HepG2 (cell line): ENCODE measurements around the gene HCLS1. TPM values are rescaled to one million over a fixed set of nuclear protein-coding genes. Genes with fewer than 3 reads are reported as not detected.

Experiments used
- AHDC1 ChIP-seq: sonication (generic); formaldehyde crosslinking; IDR thresholded peaks from 2 replicates; pipeline ENCODE4 v1.5.1; 2020; ENCODE audit warnings: mild to moderate bottlenecking, missing genetic modification reagents, borderline replicate concordance
- CAMTA2 ChIP-seq: sonication (generic); formaldehyde crosslinking; IDR thresholded peaks from 2 replicates; pipeline ENCODE4 v1.4.0; 2020; ENCODE audit warnings: mild to moderate bottlenecking, missing genetic modification reagents, borderline replicate concordance
- CBX1 ChIP-seq: IDR thresholded peaks from one replicate; pipeline ENCODE4 v1.6.1; 2016; ENCODE audit warnings: antibody characterized with exemption, low read depth
- CEBPB ChIP-seq: IDR thresholded peaks from 2 replicates; pipeline ENCODE4 v1.6.1; 2011; ENCODE audit warnings: low read depth, low read length, improper control_type of control experiment, borderline replicate concordance
- DNMT1 ChIP-seq: sonication (generic); formaldehyde crosslinking; IDR thresholded peaks from 2 replicates; pipeline ENCODE4 v1.5.1; 2020; ENCODE audit warnings: mild to moderate bottlenecking, missing genetic modification reagents
- ELF3 ChIP-seq: IDR thresholded peaks from 2 replicates; pipeline ENCODE4 v1.6.1; 2016; ENCODE audit warnings: missing genetic modification reagents, missing compliant biosample characterization
- ESRRA ChIP-seq: sonication (generic); formaldehyde crosslinking; IDR thresholded peaks from 2 replicates; pipeline ENCODE4 v1.5.1; 2020; ENCODE audit warnings: mild to moderate bottlenecking, low read depth, missing genetic modification reagents
- HDAC2 ChIP-seq: sonication (generic); formaldehyde crosslinking; IDR thresholded peaks from 2 replicates; pipeline ENCODE4 v1.4.0; 2020; ENCODE audit warnings: missing genetic modification reagents
- HIVEP1 ChIP-seq: sonication (generic); formaldehyde crosslinking; IDR thresholded peaks from 2 replicates; pipeline ENCODE4 v1.4.0; 2020; ENCODE audit warnings: mild to moderate bottlenecking, missing genetic modification reagents
- KAT7 ChIP-seq: IDR thresholded peaks from 2 replicates; pipeline ENCODE4 v1.6.1; 2018; ENCODE audit warnings: borderline replicate concordance, missing compliant biosample characterization
- KLF13 ChIP-seq: sonication (generic); formaldehyde crosslinking; IDR thresholded peaks from 2 replicates; pipeline ENCODE4 v1.4.0; 2020; ENCODE audit warnings: mild to moderate bottlenecking, missing genetic modification reagents
- KLF15 ChIP-seq: sonication (generic); formaldehyde crosslinking; IDR thresholded peaks from 2 replicates; pipeline ENCODE4 v1.8.1; 2023; ENCODE audit warnings: borderline replicate concordance, mild to moderate bottlenecking, inconsistent platforms, missing genetic modification reagents, mixed read lengths
- MEIS2 ChIP-seq: sonication (generic); formaldehyde crosslinking; IDR thresholded peaks from 2 replicates; pipeline ENCODE4 v1.9.0; 2021; ENCODE audit warnings: mild to moderate bottlenecking, missing genetic modification reagents
- MTA1 ChIP-seq: sonication (generic); formaldehyde crosslinking; IDR thresholded peaks from 2 replicates; pipeline ENCODE4 v1.4.0; 2020; ENCODE audit warnings: missing genetic modification reagents, mild to moderate bottlenecking, borderline replicate concordance
- NR2F2 ChIP-seq: IDR thresholded peaks from 2 replicates; pipeline ENCODE4 v1.6.1; 2012; ENCODE audit warnings: low read depth, inconsistent platforms, borderline replicate concordance
- RARA ChIP-seq: IDR thresholded peaks from 2 replicates; pipeline ENCODE4 v1.6.1; 2016; ENCODE audit warnings: missing genetic modification reagents, missing compliant biosample characterization
- REL ChIP-seq: sonication (generic); formaldehyde crosslinking; conservative IDR thresholded peaks from 2 replicates; pipeline ENCODE4 v1.8.0; 2022; ENCODE audit warnings: mild to moderate bottlenecking, missing genetic modification reagents, moderate library complexity
- SMAD3 ChIP-seq: sonication (generic); formaldehyde crosslinking; IDR thresholded peaks from 2 replicates; pipeline ENCODE4 v1.4.0; 2020; ENCODE audit warnings: missing genetic modification reagents
- TEF ChIP-seq: sonication (generic); formaldehyde crosslinking; IDR thresholded peaks from 2 replicates; pipeline ENCODE4 v1.5.0; 2020; ENCODE audit warnings: missing genetic modification reagents
- ZBTB43 ChIP-seq: sonication (generic); formaldehyde crosslinking; conservative IDR thresholded peaks from 2 replicates; pipeline ENCODE4 v1.4.0; 2020; ENCODE audit warnings: missing genetic modification reagents
- ZFP90 ChIP-seq: sonication (generic); formaldehyde crosslinking; IDR thresholded peaks from 2 replicates; pipeline ENCODE4 v1.8.0; 2022; ENCODE audit warnings: missing genetic modification reagents, mild to moderate bottlenecking, inconsistent platforms, borderline replicate concordance
- ZNF232 ChIP-seq: sonication (generic); formaldehyde crosslinking; IDR thresholded peaks from 2 replicates; pipeline ENCODE4 v1.4.0; 2020; ENCODE audit warnings: missing genetic modification reagents, borderline replicate concordance
- ZNF558 ChIP-seq: sonication (generic); formaldehyde crosslinking; IDR thresholded peaks from 2 replicates; pipeline ENCODE4 v1.9.0; 2022; ENCODE audit warnings: mild to moderate bottlenecking, missing genetic modification reagents, borderline replicate concordance
- ZNF567 ChIP-seq: sonication (generic); formaldehyde crosslinking; IDR thresholded peaks from 2 replicates; pipeline ENCODE4 v1.8.1; 2023; ENCODE audit warnings: mild to moderate bottlenecking, missing genetic modification reagents, borderline replicate concordance
- polyA plus RNA-seq, 8 experiments: library from polyadenylated mRNA; depleted of rRNA in 3 of 8; stranded (reverse) in 7 of 8; unstranded in 1 of 8; fragments of >200 nt; fragmentation: Illumina TruSeq in 4 of 8; extraction: Trizol in 4 of 8; gene quantifications; 2 replicates each; pipeline versions ENCODE4 v1.2.1 to v1.2.3, GENCODE V29; 2011 to 2016; ENCODE audit warnings: low read depth in 4 of 8, missing spikeins in 1 of 8, mixed read lengths in 1 of 8; ENCODE audit not compliant: insufficient read depth in 1 of 8
- total RNA-seq, 5 experiments: library from RNA; depleted of rRNA; stranded (reverse); fragments of >200 nt; fragmentation: Illumina TruSeq; extraction: Trizol; gene quantifications; 2 replicates each; pipeline ENCODE4 v1.2.3, GENCODE V29; 2016; ENCODE audit warnings: low read depth in 1 of 5

Gene HCLS1
- total and polyA plus RNA-seq, 2 of the 13 experiments (the other 11 are each of a cell fraction or from before 2014, with no cell fraction given), result not detected

GRCh38 chr3:121642601-121643314 is 17.9 kb downstream of the HCLS1 start (continued):
- TF ChIP-seq CEBPB (peak; percentile 65; the same call in 1 of the 2 replicates), ZNF232 (CRISPR knock-in tag) (no peak), KLF13 (CRISPR knock-in tag) (no peak), DNMT1 (CRISPR knock-in tag) (no peak), HIVEP1 (CRISPR knock-in tag) (no peak), ZFP90 (CRISPR knock-in tag) (no peak), ESRRA (no peak), TEF (CRISPR knock-in tag) (no peak), MTA1 (CRISPR knock-in tag) (no peak), HDAC2 (CRISPR knock-in tag) (no peak), AHDC1 (CRISPR knock-in tag) (no peak), CAMTA2 (no peak), NR2F2 (peak; percentile 25; the same call in 1 of the 2 replicates), SMAD3 (CRISPR knock-in tag) (no peak), REL (no peak), MEIS2 (CRISPR knock-in tag) (no peak), KAT7 (CRISPR knock-in tag) (no peak), ZNF567 (CRISPR knock-in tag) (no peak), RARA (CRISPR knock-in tag) (peak; percentile 46; the same call in 1 of the 2 replicates), ZBTB43 (CRISPR knock-in tag) (peak; percentile 52; the same call in 1 of the 2 replicates), KLF15 (CRISPR knock-in tag) (no peak), ELF3 (CRISPR knock-in tag) (0 out of 2 replicates have a peak, but pooled peaks have one; percentile 41), CBX1 (no peak), ZNF558 (CRISPR knock-in tag) (no peak)
